IPS-18c (cell line): Measurements from ENCODE around the gene ITGA6.
"Not testable (repeated sequence)": the region's sequence is repeated elsewhere in the genome, so short reads cannot be mapped to it uniquely, and the experiment has no call there.

Experiments used
- H3K4me3 ChIP-seq: 2 replicates; pipeline ENCODE4 v1.7.0; 2013; ENCODE audit warnings: low read depth, mild to moderate bottlenecking, low read length, moderate library complexity; ENCODE audit not compliant: insufficient read depth
- H3K9me3 ChIP-seq: one replicate; pipeline ENCODE4 v1.6.1; 2013; ENCODE audit warnings: mild to moderate bottlenecking, low read length, moderate library complexity; ENCODE audit not compliant: control insufficient read depth, insufficient read depth

Gene ITGA6

DNA sequence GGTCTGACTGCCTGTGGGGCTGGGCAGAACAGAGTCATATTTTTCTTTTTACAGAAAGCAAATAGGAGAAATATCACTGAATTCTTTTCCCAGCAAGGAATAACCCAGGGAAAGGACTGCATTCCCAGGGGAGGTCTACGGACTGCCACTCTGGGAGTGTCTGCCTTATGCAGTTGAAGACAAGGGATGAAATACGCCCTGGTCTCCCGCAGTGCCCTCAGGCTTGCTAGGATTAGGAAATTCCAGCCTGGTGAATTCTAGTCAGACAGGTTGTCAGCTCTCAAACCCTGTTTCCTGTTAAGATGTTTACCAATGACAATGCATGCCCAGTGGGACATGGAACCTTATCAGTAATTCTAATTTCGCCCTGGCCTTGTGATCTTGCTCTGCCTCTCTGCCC lies 98.2 kb downstream of the ITGA6 start:
- no peak overlapping the region; the same call in 1 of the 2 replicates for H3K4me3 ChIP-seq
- peaks cover 14% of the 10 kb centered on the region for H3K9me3 ChIP-seq

GRCh38 chr2:172531309-172531708 lies 103.9 kb downstream of the ITGA6 start:
- Histone ChIP-seq H3K9me3 (peaks cover 5% of the 10 kb centered on the region), H3K4me3 (no peak overlapping the region)

DNA sequence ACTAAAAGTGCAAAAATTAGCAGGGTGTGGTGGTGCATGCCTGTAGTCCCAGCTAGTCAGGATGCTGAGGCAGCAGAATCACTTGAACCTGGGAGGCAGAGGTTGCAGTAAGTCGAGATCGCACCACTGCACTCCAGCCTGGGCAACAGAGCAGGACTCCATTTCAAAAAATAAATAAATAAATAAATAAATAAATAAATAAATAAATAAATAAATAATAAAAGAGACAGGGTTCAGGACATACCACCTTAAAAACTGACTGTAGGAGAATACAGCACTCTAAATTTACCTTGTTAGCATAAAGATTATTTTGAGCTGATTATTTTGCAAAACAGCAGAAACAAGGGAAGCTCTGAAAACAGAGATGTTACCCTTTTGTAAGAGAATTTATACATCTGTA lies 105.1 kb downstream of the ITGA6 start:
- H3K9me3 ChIP-seq, H3K4me3 ChIP-seq: not testable (repeated sequence)

GRCh38 chr2:172533687-172534086 lies 106.3 kb downstream of the ITGA6 start:
- H3K4me3 ChIP-seq = no peak overlapping the region
- H3K9me3 ChIP-seq = peaks cover 6% of the 10 kb centered on the region

GRCh38 chr2:172535119-172535518 lies 107.7 kb downstream of the ITGA6 start:
- peaks cover 11% of the 10 kb centered on the region for H3K9me3 ChIP-seq
- no peak overlapping the region for H3K4me3 ChIP-seq

- H3K9me3 ChIP-seq = peaks cover 13% of the 10 kb centered on the region
- not testable (repeated sequence) for H3K4me3 ChIP-seq
Observed at GRCh38 chr2:172537851-172538250, 110.5 kb downstream of the ITGA6 start.

GRCh38 chr2:172539767-172540166 lies 112.4 kb downstream of the ITGA6 start:
- H3K9me3 ChIP-seq = peaks cover 15% of the 10 kb centered on the region
- no peak overlapping the region for H3K4me3 ChIP-seq

GRCh38 chr2:172540421-172540820 lies 113.0 kb downstream of the ITGA6 start:
- peaks cover 15% of the 10 kb centered on the region for H3K9me3 ChIP-seq
- no peak overlapping the region for H3K4me3 ChIP-seq

DNA sequence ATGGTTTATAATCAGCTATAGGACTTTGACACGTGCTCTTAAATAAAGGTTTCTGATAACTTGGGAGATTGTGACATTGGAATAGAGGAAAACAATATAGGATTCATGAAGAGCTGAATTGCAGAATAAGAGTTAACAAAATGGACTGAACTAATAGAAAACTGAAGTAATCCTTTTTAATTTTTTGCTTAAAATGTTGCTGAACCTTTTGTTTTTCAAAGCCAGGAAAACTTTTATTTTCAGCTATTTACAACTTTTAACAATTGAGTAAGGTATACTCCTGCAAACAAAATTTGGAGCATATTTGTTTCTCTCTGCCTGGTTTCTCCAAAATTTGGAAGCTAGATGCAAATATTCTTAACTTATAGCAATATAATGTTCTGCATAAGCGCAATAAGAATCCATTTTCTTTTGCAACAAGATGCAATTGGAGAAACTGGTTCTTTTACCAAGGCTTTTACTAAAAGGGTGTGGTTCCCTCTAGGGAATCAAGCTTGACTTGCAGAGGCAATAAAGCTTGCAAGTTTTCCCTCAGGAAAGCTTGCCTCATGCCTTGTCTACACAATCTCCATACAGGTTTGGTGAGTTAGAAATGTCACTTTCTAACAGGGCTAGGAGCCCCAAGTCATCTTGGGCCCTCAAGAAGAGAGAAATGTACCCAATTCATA lies 118.2 kb downstream of the ITGA6 start:
- Histone ChIP-seq H3K9me3 (peaks cover 7% of the 10 kb centered on the region), H3K4me3 (no peak overlapping the region)

DNA sequence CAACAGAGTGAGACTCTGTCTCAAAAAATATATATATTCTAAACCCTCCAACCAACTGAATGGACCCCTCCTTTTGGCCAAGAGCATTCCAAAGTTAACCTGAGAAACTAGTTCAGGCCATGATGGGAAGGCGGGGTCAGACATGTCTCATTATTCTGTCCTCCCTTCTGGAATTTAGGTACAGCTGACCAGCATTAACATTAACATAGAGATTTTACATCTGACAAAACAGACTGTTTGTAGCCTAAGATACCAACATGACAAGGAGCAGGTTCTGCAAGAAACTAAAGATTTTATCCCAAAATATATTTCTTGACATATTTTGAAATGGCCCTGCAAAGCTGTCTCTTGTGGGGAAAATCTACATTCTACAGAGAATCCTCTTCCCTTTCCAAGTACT lies 121.7 kb downstream of the ITGA6 start:
- no peak overlapping the region for H3K4me3 ChIP-seq
- H3K9me3 ChIP-seq = peaks cover 3% of the 10 kb centered on the region

DNA sequence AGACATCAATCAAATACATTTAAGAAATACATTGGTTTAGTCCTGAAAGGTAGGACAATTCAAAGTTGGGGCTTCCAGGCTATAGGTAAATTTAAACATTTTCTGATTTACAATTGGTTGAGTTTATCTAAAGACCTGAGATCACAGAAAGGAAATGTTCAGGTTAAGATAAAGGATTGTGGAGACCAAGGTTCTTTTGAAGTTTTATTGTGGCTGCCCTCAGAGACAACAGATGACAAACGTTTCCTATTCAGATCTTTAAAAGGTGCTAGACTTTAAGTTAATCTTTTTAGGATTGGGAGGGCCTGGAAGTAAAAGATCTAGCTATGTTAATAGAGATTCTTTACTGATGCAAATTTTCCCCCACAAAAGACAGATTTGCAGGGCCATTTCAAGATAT lies 122.4 kb downstream of the ITGA6 start:
- H3K4me3 ChIP-seq, H3K9me3 ChIP-seq: not testable (repeated sequence)

DNA sequence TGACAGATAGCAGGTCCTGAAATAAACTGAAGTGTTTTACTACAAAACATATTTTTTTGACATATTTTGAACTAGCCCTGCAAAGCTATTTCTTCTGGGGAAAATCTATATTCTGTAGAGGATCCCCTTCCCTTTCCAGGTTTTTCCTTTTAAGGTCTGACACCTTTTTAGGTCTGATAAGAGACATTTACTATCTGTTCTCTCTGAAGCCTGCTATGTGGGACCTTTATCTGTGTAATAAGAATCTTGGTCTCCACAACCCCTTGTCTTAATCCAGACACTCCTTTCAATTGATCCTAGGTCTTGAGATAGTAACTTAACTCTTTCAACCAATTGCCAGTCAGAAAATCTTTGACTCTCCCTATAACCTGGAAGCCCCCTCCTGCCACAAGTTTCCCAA lies 123.0 kb downstream of the ITGA6 start:
- peaks cover 3% of the 10 kb centered on the region for H3K9me3 ChIP-seq

GRCh38 chr2:172551271-172551670 lies 123.9 kb downstream of the ITGA6 start:
- Histone ChIP-seq H3K9me3 (peaks cover 3% of the 10 kb centered on the region), H3K4me3 (no peak overlapping the region)

More for the DNA sequence above, 123.0 kb downstream of the ITGA6 start:
- no peak overlapping the region for H3K4me3 ChIP-seq

DNA sequence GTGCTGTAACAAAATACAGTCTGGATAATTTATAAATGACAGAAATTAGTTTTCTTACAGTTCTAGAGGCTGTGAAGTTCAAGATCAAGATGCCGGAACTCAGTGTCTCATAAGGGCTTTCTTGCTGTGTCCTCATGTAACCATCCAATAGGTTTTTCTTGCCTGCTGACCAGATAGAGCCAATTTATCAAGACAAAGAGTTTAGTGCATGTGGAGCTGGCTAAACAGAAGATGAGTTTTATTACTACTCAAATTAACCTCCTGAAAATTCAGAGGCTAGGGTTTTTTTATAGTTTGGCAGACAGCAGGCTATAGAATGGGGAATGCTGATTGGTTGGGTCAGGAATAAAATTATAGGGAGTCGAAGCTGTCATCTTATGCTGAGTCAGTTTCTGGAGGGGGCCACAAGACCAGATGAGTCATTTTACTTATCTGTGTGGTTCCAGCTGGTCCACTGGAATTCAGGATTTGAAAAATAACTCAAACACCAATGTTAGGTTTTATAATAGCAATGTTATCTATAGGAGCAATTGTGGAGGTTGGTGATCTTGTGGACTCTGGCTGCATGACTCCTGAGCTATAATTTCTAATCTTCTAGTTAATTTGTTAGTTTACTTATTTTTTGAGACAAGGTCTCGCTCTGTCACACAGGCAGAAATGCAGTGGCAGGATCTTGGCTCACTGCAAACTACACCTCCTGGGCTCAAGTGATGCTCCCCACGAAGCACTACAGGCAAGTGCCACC lies 125.3 kb downstream of the ITGA6 start:
- no peak overlapping the region for H3K4me3 ChIP-seq
- H3K9me3 ChIP-seq = peaks cover 3% of the 10 kb centered on the region

GRCh38 chr2:172554352-172555271 lies 127.2 kb downstream of the ITGA6 start:
- Histone ChIP-seq H3K4me3 (peak overlapping the region; percentile 94; the same call in 1 of the 2 replicates), H3K9me3 (no peaks in the 10 kb centered on the region)

DNA sequence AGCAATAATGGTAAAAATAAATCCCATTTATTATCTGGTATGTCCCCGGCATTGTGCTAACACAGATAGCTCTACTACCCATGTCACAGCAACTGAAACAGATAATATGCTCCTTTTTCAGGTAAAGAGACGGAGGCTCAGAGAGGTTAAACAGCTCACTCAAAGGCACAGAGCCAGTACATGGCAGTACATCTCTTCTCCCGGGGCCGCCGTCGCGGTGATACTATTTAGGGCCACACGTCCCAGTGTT lies 127.8 kb downstream of the ITGA6 start:
- peak overlapping the region; percentile 94 for H3K4me3 ChIP-seq
- H3K9me3 ChIP-seq = no peaks in the 10 kb centered on the region
